GM06990 (cell line): ENCODE data around the gene ZBTB7B.

Experiments used
- DNase-seq: peaks from one replicate; pipeline ENCODE4 v3.0.0-alpha.2; 2011; ENCODE audit not compliant: insufficient read length; ENCODE audit errors: extremely low read depth
- H3K27me3 ChIP-seq: replicated peaks from 2 replicates; pipeline ENCODE4 v1.6.0; 2011; ENCODE audit warnings: low read length; ENCODE audit not compliant: control insufficient read depth, insufficient read depth
- H3K36me3 ChIP-seq: 2 replicates; pipeline ENCODE4 v1.5.1; 2011; ENCODE audit warnings: low read length; ENCODE audit not compliant: control insufficient read depth, insufficient read depth
- H3K4me3 ChIP-seq: replicated peaks from 2 replicates; pipeline ENCODE4 v1.5.1; 2011; ENCODE audit warnings: low read depth, mild to moderate bottlenecking, control low read depth, low read length
- CTCF ChIP-seq: IDR thresholded peaks from 2 replicates; pipeline ENCODE4 v1.5.1; 2011; ENCODE audit warnings: low read length, control low read depth, mild to moderate bottlenecking, inconsistent platforms; ENCODE audit not compliant: insufficient read depth, poor library complexity, severe bottlenecking

The ZBTB7B gene

GRCh38 chr1:155030243-155030795 is 27.7 kb downstream of the ZBTB7B start:
- no peak for DNase-seq
- TF ChIP-seq CTCF: no peak
- H3K27me3 ChIP-seq: peaks cover 3% of the 10 kb centered on the region
- H3K4me3 ChIP-seq: no peak overlapping the region
- H3K36me3 ChIP-seq: no peaks in the 10 kb centered on the region

GRCh38 chr1:155030899-155031298 is 28.3 kb downstream of the ZBTB7B start:
- Histone ChIP-seq H3K4me3 (no peak overlapping the region), H3K27me3 (peaks cover 3% of the 10 kb centered on the region), H3K36me3 (no peaks in the 10 kb centered on the region)
- no peak for DNase-seq
- no peak for TF ChIP-seq CTCF

- H3K4me3 ChIP-seq: no peak overlapping the region
- H3K27me3 ChIP-seq: peaks cover 3% of the 10 kb centered on the region
- H3K36me3 ChIP-seq: no peaks in the 10 kb centered on the region
- DNase-seq: no peak
- TF ChIP-seq CTCF: no peak
Observed at GRCh38 chr1:155032886-155033285, 30.3 kb downstream of the ZBTB7B start.

- TF ChIP-seq CTCF: no peak
- H3K4me3 ChIP-seq: no peak within 1 kb of the TSS
Observed at GRCh38 chr1:155033524-155033923, 30.9 kb downstream of the ZBTB7B start, which contains the start of the genes DCST1 and DCST2. Gene DCST1, plus strand, starts transcription at chr1:155033824. Its CDS starts 213 bp downstream, at chr1:155034037. Gene DCST2, minus strand, starts transcription at chr1:155033781. Its CDS starts 80 bp downstream, at chr1:155033701.

GRCh38 chr1:155034318-155035208 is 32.0 kb downstream of the ZBTB7B start:
- DNase-seq: no peak
- no peak overlapping the region for H3K4me3 ChIP-seq
- H3K36me3 ChIP-seq: no peaks in the 10 kb centered on the region
- TF ChIP-seq CTCF: no peak
- peaks cover 3% of the 10 kb centered on the region for H3K27me3 ChIP-seq

More at GRCh38 chr1:155033524-155033923, 30.9 kb downstream of the ZBTB7B start, which contains the start of the genes DCST1 and DCST2:
- Histone ChIP-seq H3K27me3 (peaks cover 3% of the 10 kb centered on the region), H3K36me3 (no peaks in the 10 kb centered on the region)
- no peak for DNase-seq
